GM08714 (cell line): ENCODE results near the gene PGBD5.

ENCODE experiments used
- H3K4me3 ChIP-seq: fragments of 200-500 bp; sonication (Bioruptor generic); 2 replicates; pipeline ENCODE4 v1.5.1; 2014; ENCODE audit warnings: mild to moderate bottlenecking, low read length, inconsistent platforms
- ZNF274 ChIP-seq: IDR thresholded peaks from 2 replicates; pipeline ENCODE4 v1.6.1; 2012; ENCODE audit warnings: mild to moderate bottlenecking, low read depth, low read length

PGBD5 gene

DNA sequence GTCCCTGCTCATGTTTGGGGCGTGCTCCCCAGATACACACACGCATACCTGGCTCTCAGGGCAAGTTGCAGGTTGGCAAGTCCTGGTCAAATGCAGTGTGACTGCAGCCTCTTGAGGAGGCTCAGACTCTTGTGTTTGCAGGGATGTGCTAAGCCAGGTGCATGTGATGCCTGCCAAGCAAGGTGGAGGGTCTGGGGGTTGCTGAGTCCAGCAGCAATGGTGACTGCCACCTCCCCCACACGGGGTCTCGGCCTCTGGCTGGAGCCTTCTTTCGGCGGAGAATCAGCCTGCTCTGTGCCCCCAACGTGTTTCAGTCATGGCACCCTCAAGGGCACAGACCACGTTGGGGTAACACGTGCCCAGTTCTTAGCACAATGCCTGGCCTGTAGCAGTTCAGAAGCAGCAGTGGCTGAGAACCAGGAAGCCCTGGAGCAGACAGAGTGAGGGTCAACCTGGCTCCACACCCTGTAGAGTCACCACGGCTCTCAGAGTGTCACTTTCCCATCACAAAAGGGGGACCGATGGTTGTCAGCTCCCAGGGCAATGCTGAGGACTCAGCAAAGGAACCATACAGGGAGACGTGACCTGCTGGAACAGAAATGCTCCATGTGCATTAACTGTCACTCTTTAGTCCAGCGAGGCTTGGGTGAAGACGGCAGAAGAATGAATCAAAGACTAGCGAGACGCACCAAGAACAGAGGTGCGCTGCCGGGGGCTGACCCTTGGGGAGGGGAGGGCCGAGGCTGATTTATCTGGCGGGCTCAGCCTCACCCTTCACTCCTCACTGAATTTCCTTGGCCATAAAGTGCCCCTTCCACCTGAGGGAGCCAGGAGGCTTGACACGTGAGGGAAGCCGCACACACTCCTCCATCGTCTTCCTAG is 109.0 kb downstream of the PGBD5 start:
- TF ChIP-seq ZNF274 = no peak
- H3K4me3 ChIP-seq = no peak overlapping the region

DNA sequence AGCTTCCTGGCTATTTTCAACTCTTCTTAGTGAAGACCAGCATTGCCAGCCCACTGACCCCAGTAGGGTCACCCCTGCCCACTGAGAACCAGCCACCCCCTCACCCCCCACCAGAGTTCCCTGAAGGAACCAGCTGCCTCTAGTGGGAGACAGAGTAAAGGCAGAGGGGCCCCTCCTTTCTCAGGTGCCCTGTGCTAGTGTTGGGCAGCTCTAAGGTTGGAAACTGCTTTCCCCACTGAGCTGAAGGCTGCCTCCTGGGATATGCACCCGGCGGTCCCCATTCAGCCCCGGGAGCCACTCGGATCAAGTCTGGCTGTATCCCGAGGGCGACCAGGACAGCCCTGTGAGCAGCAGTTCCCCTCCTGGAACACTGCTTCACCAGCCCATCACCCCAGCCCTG is 111.0 kb downstream of the PGBD5 start:
- no peak for TF ChIP-seq ZNF274
- H3K4me3 ChIP-seq = no peak overlapping the region

DNA sequence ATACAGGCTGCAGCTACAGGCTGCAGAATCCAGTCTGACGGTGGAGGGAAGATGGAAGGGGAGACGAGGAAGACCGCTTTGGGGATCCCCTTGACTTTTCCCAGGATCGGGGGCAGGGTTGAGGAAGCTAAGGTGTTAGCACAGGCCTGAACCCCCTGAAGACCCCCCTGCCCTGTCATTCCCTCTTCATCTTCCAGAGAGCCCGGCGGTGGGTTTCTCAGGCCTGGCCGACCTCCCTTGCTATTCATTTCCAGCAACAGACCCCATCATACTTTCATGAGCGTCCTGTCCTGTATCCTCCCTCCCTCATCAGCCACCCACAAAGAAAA is 112.0 kb downstream of the PGBD5 start:
- no peak overlapping the region for H3K4me3 ChIP-seq

DNA sequence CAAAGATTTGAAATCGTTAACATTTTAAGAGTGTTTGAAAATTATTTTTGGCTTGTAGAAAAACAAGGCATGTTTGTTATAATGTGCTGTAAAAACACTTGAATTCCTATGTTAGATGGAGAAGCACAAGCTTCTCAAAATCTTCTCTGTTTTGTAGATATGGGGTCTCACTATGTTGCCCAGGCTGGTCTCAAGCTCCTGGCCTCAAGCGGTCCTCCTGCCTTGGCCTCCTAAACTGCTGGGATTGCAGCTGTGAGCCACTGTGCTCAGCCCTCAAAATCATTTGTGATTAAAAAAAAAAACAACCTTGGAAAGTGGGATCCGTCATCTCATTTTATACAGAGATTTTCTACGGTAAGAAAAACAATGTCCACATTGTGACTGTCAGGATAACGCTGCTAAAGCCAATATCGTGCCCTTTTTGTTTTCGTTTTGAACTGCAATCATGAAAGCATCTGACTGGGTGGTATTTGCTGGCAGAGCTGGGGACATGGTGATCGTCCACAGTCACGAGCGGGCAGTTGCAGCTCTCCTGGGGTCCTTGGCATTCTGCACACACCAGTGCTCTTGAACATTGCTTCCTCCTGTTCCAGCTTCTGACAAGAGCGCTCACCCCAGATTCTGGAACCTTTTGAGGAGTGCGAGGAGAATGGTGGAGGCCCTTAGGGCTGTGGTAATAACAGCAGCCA is 112.5 kb downstream of the PGBD5 start:
- no peak overlapping the region for H3K4me3 ChIP-seq
- no peak for TF ChIP-seq ZNF274

More for the DNA sequence above, 112.0 kb downstream of the PGBD5 start:
- TF ChIP-seq ZNF274 = no peak

DNA sequence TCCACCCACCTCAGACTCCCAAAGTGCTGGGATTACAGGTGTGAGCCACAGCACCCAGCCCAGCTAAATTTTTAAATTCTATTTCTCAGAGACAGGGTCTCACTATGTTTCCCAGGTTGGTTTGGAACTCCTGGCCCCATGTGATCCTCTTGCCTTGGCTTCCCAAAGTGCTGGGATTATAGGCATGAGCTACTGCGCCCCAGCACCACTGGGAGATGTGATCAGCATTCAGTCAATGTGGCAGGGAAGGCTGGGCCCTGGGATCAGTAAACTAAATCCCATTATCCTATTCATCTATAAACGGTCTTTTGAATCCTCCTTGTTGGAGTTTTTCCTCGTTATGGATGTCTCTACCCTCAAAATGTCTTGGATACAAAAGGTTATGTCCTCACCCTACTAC is 113.5 kb downstream of the PGBD5 start:
- no peak overlapping the region for H3K4me3 ChIP-seq
- no peak for TF ChIP-seq ZNF274

DNA sequence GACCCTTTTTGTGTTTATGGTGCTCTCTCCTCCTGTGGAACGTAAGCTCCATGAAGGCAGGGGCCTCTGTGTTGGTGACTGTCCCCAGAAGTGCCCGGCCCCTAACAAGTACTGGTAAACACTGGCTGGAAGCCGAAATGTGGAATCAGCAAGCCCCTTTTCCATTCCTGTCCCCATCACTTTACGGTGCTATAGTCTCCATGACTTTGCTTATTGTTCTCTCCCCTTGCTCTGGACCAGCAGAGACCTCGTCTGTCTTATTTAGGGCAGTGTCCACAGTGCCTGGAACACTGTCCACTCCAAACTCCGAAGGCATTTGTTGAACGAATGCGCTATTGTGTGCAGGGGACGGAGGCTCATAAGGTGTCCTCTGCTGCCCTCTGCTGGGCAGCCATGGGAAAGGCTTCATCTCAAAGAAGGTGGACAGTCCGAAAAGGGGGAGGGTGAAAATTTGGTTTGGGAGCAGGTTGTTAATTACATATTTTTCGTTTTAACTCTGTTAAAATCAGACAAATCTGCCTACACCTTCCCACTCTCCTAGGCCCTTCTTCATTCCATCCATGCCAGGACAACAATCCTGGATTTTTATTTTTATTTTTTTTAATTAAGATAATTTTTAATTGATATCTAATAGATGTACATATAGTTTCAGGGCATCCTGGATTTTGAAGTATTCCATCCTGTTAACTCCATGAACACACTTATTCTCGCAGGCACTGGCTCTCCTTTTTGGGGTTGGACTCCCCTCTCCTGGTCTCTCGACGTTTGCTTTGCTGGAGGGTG is 115.6 kb downstream of the PGBD5 start:
- H3K4me3 ChIP-seq = no peak overlapping the region
- no peak for TF ChIP-seq ZNF274

DNA sequence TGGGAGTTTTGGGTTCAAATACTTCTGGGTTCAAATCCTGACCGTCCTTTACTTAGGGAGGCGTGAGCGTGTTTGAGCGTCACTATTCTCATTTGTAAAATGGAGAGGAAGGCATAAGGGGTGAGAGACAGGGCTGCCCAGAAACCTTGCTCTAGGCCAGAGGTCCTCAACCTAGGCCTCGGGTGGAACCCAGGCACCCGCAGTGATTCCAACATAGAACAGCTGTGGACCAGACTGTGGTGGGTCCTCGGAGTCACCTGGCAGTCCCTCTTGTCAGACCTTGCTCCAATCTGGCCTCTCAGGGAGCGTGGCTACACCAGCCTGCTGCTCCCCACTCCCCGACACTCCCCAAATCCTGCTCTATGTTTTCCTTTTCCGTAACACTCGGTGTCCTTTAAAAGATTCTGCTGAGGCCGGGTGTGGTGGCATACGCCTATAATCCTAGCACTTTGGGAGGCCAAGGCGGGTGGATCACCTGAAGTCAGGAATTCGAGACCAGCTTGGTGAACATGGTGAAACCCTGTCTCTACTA is 116.4 kb downstream of the PGBD5 start:
- no peak overlapping the region for H3K4me3 ChIP-seq
- TF ChIP-seq ZNF274 = no peak

DNA sequence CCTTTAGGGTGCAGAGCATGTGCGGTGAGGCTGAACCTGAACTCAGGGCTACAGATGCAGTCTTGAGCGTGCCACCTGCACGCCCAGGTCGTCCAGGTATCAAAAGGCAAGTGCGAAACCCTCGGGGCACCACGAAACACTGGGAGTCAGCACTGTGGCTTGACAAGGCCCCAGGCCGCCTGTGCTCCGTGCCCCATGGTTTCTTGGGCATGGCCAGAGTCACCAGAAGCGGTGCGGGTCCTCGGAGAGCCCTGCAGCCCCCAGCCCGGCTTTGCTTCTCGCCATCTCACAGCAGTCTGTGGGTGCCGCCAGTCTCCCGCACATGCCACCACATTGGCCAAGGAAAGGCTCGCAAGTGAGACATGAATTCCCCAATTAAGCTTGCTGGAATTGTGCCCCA is 117.3 kb downstream of the PGBD5 start:
- TF ChIP-seq ZNF274 = no peak

DNA sequence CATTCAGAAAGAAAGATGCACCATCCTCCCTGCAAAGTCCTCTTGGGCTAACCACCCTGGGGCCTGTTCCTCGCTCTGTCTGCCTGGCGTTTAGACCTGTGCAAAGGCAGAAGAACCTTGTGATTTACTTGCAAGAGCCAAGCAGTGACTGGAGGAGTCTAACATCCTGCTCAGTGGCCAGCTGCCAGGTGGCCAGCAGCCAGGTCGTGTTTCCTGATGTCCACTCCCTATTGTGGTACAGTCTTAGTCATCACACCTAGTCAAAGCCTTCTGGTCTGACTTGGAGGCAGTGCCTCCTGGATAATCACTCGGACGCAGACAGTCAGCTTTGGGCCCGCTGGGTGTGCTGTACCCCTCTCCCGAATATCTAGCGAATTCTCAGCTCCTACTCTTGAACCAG is 118.1 kb downstream of the PGBD5 start:
- no peak for TF ChIP-seq ZNF274
- no peak overlapping the region for H3K4me3 ChIP-seq

More for the DNA sequence above, 117.3 kb downstream of the PGBD5 start:
- H3K4me3 ChIP-seq = no peak overlapping the region

DNA sequence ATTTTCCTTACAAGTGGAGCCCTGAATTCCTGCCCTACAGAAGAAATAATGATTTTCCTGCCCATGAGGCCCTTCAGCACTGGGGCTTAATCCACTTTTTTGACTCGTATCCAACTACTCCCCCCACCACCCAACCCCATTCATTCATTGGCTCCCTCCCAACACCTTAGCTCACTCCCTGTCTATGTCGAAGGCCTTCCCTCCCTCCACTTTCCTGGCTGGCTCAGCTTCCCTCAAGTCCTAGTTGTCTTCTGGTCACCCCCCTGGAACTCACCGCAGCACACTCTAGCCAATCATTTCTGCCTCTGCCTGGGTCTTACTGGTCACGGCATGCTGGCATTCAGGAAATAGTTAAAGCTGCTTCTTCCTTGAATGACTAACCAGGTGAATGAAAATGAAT is 118.9 kb downstream of the PGBD5 start:
- no peak overlapping the region for H3K4me3 ChIP-seq
- TF ChIP-seq ZNF274 = no peak

DNA sequence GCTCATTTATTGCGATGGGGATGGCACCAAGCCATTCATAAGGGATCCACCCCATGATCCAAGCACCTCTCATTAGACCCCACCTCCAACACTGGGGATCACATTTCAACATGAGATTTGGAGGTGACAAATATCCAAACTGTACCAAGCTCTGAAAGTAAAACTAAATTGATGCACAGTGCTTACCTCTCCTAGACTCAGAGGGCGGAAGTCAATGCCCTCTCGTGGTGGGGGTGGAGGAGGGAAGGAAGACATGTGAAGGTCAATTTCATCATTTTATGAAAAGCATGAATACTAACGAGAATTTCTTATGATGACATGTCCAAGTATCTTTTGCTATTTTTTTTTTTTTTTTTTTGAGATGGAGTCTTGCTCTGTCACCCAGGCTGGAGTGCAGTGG is 120.0 kb downstream of the PGBD5 start:
- no peak for TF ChIP-seq ZNF274
- H3K4me3 ChIP-seq = no peak overlapping the region

DNA sequence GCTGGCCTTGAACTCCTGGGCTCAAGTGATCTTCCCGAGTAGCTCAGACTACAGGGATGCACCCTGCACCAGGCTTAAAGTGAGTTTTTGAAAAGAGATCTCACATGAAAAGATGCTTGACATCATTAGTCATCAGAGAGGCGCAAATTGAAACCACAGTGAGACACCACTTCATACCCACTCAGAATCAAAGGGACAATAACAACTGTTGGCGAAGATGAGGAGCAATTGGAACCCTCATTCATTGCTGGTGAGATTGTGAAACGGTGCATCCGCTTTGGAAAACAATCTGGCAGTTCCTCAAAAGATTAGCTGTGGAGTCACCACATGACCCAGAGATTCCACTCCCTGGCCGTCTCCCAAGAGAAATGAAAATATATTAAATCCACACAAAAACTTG is 122.3 kb downstream of the PGBD5 start:
- TF ChIP-seq ZNF274 = no peak
- H3K4me3 ChIP-seq = no peak overlapping the region

DNA sequence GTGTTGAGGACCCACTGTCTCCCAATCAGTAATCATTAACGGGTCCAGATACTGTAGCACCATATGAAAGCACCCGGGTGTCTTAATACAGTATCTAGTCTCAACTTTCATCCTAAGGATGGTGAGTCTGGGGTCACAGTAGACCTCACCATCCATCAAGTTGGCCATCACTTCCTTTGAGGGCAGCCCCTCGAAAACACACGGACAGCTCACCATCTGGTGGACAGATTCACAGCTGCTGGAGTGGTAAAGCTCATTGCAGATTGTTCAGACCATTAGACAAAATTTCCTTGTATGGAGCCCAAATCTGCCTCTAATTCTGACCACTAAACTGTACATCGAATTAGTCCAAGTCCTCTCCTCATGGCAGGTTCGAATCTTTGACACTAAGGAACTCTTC is 123.1 kb downstream of the PGBD5 start:
- TF ChIP-seq ZNF274 = no peak
- H3K4me3 ChIP-seq = no peak overlapping the region

DNA sequence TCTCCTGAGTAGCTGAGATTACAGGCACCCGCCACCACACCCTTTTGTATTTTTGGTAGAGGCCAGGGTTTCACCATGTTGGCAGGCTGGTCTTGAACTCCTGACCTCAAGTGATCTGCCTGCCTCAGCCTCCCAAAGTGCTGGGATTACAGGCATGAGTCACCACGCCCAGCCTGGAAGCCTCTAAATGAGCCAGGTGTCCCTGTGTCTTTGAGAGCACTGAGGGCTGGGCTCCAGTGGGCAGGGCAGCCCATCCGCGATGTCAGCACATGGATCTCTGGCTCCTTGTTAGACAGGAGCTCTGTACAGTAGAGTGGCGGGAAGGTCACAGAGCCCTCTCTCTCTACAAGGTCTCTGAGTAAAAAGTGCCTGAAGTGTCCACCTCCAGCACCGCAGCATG is 124.3 kb downstream of the PGBD5 start:
- H3K4me3 ChIP-seq = no peak overlapping the region
- no peak for TF ChIP-seq ZNF274
